Endothelial cell of umbilical vein (primary cell): Measurements from ENCODE around the gene ZNF740.

Experiments used
- CTCF ChIP-seq, 2 donors: IDR thresholded peaks; 1 replicate in 1 of 2; 2 replicates in 1 of 2; pipeline ENCODE4 v1.5.1; 2011; ENCODE audit warnings: low read length in 2 of 2, mild to moderate bottlenecking in 2 of 2, moderate library complexity in 2 of 2, control low read depth in 1 of 2, inconsistent platforms in 1 of 2, low read depth in 1 of 2; ENCODE audit not compliant: insufficient read depth in 1 of 2; ENCODE audit errors: extremely low read depth in 1 of 2
- POLR2A ChIP-seq: IDR thresholded peaks from 2 replicates; pipeline ENCODE4 v1.6.1; 2012; ENCODE audit warnings: low read depth, mild to moderate bottlenecking, control low read depth, low read length
- POLR2AphosphoS5 ChIP-seq: IDR thresholded peaks from 2 replicates; pipeline ENCODE4 v1.6.1; 2012; ENCODE audit warnings: low read depth, mild to moderate bottlenecking, control low read depth, low read length, moderate library complexity; ENCODE audit not compliant: insufficient read depth

DNA sequence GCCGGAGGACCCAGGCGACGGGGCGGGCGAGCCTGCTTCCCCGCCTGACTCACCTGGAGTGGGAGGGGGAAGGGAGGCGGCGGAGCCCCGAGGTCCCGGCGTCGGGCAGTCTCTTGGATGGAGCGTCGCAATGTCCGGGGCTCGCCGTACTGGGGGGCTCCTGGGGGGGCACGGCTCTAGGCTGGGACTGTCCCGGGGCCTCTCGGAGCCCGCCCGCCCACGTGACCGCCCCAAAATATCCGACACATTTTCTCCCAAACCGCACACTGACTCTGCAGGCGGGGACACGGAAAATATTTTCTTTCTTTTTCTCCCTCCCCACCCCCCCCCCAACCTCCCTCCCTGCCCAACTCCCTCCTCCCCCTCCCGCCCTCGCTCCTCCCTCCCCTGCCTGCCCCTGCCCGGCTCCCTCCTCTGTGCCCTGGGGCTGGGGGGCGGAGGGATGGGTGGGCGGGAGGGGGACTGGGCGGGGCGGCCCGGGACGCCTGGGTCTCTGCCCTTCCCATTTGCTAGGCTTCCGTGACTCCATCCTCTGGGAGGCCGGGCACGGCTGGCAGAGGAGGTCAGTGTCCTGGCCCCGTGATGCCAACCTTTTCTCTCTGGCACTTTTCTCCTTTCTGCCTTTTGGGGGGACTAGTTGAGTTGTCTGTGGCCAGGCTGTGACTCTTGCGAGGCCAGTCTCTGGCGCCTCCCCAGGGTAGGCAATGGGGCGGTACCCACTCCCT is 51.6 kb downstream of the ZNF740 start, which contains the start of gene RARG:
- no peak for TF ChIP-seq POLR2AphosphoS5
- no peak for TF ChIP-seq CTCF (IDR thresholded peaks at IDR 0.05; ENCODE audit: extremely low read depth in 1 of 2, insufficient read depth in 1 of 2, low read depth in 1 of 2, low read length in 2 of 2)
- no peak for TF ChIP-seq POLR2A
